Stimulated activated naive B cell treated with anti-CD40 and anti-IgM and Interleukin-4, amounts not matched to agents 10 μg/mL and 1 μg/mL and 100 μg/mL, for 72 hours (primary cell): ENCODE data around the gene SLC8B1.
A peak's percentile ranks its signal among the peaks of the same experiment; 100 is the strongest.

Experiments
- ATAC-seq, 2 donors: fragments of 150-1000 bp; cut with Tn5 transposase; replicated peaks; 2 replicates each; pipeline ENCODE4 v1.10.0; 2021; ENCODE audit warnings: moderate library complexity in 1 of 2
- DNase-seq: peaks from one replicate; pipeline ENCODE4 v3.0.0; 2021
- H3K27ac Mint-ChIP-seq: one replicate; pipeline ENCODE4 v1.8.0; 2022; ENCODE audit warnings: mild to moderate bottlenecking, mixed read lengths
- H3K27me3 Mint-ChIP-seq, 2 donors: one replicate each; pipeline ENCODE4 v1.8.0; 2022; ENCODE audit warnings: mixed read lengths in 2 of 2
- H3K36me3 Mint-ChIP-seq, 2 donors: one replicate each; pipeline ENCODE4 v1.8.0; 2022; ENCODE audit warnings: mixed read lengths in 2 of 2, mild to moderate bottlenecking in 1 of 2
- H3K4me1 Mint-ChIP-seq, 2 donors: one replicate each; pipeline ENCODE4 v1.8.0; 2022; ENCODE audit warnings: mixed read lengths in 2 of 2, mild to moderate bottlenecking in 1 of 2
- H3K4me3 Mint-ChIP-seq, 2 donors: one replicate each; pipeline ENCODE4 v1.8.0; 2022; ENCODE audit warnings: mild to moderate bottlenecking in 2 of 2, mixed read lengths in 2 of 2, moderate library complexity in 1 of 2
- H3K9me3 Mint-ChIP-seq, 2 donors: one replicate each; pipeline ENCODE4 v1.8.0; 2022; ENCODE audit warnings: mixed read lengths in 2 of 2, mild to moderate bottlenecking in 1 of 2

The SLC8B1 gene

GRCh38 chr12:113253532-113254285 is 81.2 kb downstream of the SLC8B1 start:
- ATAC-seq (no peak), DNase-seq (no peak)
- peaks cover 6 to 16% of the 10 kb centered on the region in 2 donors for H3K9me3 Mint-ChIP-seq
- H3K27ac Mint-ChIP-seq = peak overlapping the region; percentile 31
- H3K36me3 Mint-ChIP-seq = peaks cover 52 to 55% of the 10 kb centered on the region in 2 donors
- H3K4me3 Mint-ChIP-seq = no peak overlapping the region
- H3K4me1 Mint-ChIP-seq = peaks cover 5 to 7% of the 10 kb centered on the region in 2 donors
- H3K27me3 Mint-ChIP-seq = no peaks in the 10 kb centered on the region

DNA sequence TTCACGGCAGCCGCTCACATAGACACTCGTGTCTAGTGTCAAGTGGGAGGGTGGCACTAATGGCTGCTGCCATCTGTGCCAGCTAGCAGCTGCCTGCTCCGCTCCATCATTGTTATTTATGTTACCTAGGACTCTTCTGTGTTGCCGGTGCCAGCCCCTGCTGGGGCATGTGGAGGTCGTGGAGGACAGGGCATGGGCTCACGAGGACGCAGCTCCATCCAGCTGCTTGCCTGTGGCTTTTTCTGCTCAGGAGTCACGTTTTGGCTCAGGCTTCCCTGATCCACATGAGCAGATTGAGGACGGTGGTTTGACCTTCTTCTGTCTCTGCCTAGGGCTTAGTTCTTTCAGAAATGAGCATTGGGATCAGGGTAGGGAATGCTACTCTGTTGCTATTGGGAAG is 82.4 kb downstream of the SLC8B1 start:
- H3K9me3 Mint-ChIP-seq = peaks cover 6 to 16% of the 10 kb centered on the region in 2 donors
- H3K4me3 Mint-ChIP-seq = no peak overlapping the region
- H3K36me3 Mint-ChIP-seq = peaks cover 64 to 67% of the 10 kb centered on the region in 2 donors
- DNase-seq = no peak
- ATAC-seq = no peak
- H3K27ac Mint-ChIP-seq = no peak overlapping the region
- no peaks in the 10 kb centered on the region for H3K27me3 Mint-ChIP-seq
- H3K4me1 Mint-ChIP-seq = peaks cover 5 to 14% of the 10 kb centered on the region in 2 donors

GRCh38 chr12:113251404-113252070 is 83.4 kb downstream of the SLC8B1 start:
- DNase-seq (no peak), ATAC-seq (no peak)
- H3K4me3 Mint-ChIP-seq = no peak overlapping the region
- H3K9me3 Mint-ChIP-seq = peaks cover 6 to 16% of the 10 kb centered on the region in 2 donors
- peaks cover 7 to 18% of the 10 kb centered on the region in 2 donors for H3K4me1 Mint-ChIP-seq
- H3K27ac Mint-ChIP-seq = peak overlapping the region; percentile 38
- no peaks in the 10 kb centered on the region for H3K27me3 Mint-ChIP-seq
- peaks cover 67 to 71% of the 10 kb centered on the region in 2 donors for H3K36me3 Mint-ChIP-seq

- no peak for ATAC-seq
These were observed 84.9 kb downstream of the SLC8B1 start for GRCh38 chr12:113250045-113250444.

GRCh38 chr12:113249546-113249945 is 85.4 kb downstream of the SLC8B1 start:
- Mint-ChIP-seq H3K9me3 (peaks cover 6 to 16% of the 10 kb centered on the region in 2 donors), H3K27ac (no peak overlapping the region), H3K27me3 (no peaks in the 10 kb centered on the region), H3K4me3 (no peak overlapping the region), H3K36me3 (peaks cover 77 to 81% of the 10 kb centered on the region in 2 donors), H3K4me1 (peaks cover 12 to 34% of the 10 kb centered on the region in 2 donors)
- ATAC-seq (no peak), DNase-seq (no peak)

More at GRCh38 chr12:113250045-113250444, 84.9 kb downstream of the SLC8B1 start:
- DNase-seq = no peak
- peaks cover 77 to 81% of the 10 kb centered on the region in 2 donors for H3K36me3 Mint-ChIP-seq
- no peaks in the 10 kb centered on the region for H3K27me3 Mint-ChIP-seq
- H3K9me3 Mint-ChIP-seq = peaks cover 6 to 16% of the 10 kb centered on the region in 2 donors
- H3K4me3 Mint-ChIP-seq = no peak overlapping the region
- peaks cover 9 to 29% of the 10 kb centered on the region in 2 donors for H3K4me1 Mint-ChIP-seq
- peak overlapping the region; percentile 68 for H3K27ac Mint-ChIP-seq

DNA sequence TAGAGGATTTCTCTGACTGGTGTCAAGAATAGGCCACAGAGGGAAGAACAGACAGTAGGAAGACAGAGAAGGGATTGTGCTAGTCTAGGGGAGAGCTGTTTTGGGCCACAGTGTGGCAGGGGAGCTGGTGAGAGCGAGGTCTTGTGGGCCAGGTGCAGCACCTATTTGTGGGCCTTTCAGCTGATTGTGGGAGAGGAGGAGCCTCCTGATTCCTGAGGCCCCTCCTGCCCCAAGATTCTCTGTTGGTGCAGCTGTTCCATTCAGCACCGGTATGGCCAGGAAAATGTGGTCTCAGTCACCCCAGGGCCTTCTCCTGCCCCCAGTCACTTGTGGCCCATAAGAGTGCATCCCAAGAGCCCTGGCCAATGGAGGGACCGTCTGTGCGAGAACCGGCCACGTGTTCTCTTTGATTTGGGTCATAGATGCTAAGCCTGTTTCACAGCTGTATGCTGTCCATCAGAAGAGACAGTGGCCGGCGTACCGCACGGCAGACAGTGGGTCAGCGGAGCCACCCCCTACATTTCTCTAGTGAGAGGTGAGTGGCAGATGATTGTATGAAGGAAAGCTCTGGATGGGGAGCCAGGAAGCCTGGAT is 86.0 kb downstream of the SLC8B1 start:
- peaks cover 14 to 39% of the 10 kb centered on the region in 2 donors for H3K4me1 Mint-ChIP-seq
- H3K27me3 Mint-ChIP-seq = no peaks in the 10 kb centered on the region
- no peak for DNase-seq
- H3K27ac Mint-ChIP-seq = no peak overlapping the region
- peaks cover 78 to 83% of the 10 kb centered on the region in 2 donors for H3K36me3 Mint-ChIP-seq
- H3K4me3 Mint-ChIP-seq = no peak overlapping the region
- ATAC-seq = no peak
- peaks cover 6 to 16% of the 10 kb centered on the region in 2 donors for H3K9me3 Mint-ChIP-seq
